Activated B cell treated with CpG ODN at 0.5 μM for 24 hours (primary cell): ENCODE measurements around the gene ASCC2. TPM values are rescaled to one million over a fixed set of nuclear protein-coding genes. Genes with fewer than 3 reads are reported as not detected.

ENCODE experiments used
- ATAC-seq: fragments of 200-7000 bp; cut with Tn5 transposase; one replicate; pipeline ENCODE4 v1.10.0; 2021; ENCODE audit warnings: low read depth, mild to moderate bottlenecking, moderate library complexity
- CTCF ChIA-PET: fragments of 350-600 bp; sonication (Branson Sonifier 250); formaldehyde crosslinking; loops from one replicate; lab custom pipeline; 2021; ENCODE audit warnings: antibody characterized with exemption; lab: Charles Lee
- POLR2A ChIA-PET: fragments of 350-600 bp; sonication (Branson Sonifier 250); formaldehyde crosslinking; loops from one replicate; lab custom pipeline; 2021; ENCODE audit warnings: antibody characterized with exemption; lab: Charles Lee
- DNase-seq: peaks from one replicate; pipeline ENCODE4 v3.0.0; 2022
- H3K27ac Mint-ChIP-seq: one replicate; pipeline ENCODE4 v1.8.0; 2020; ENCODE audit warnings: mixed read lengths
- H3K27me3 Mint-ChIP-seq: one replicate; pipeline ENCODE4 v1.8.0; 2021; ENCODE audit warnings: mixed read lengths
- H3K36me3 Mint-ChIP-seq: one replicate; pipeline ENCODE4 v1.8.0; 2021; ENCODE audit warnings: low read depth, mixed read lengths
- H3K4me1 Mint-ChIP-seq: one replicate; pipeline ENCODE4 v1.8.0; 2021; ENCODE audit warnings: mixed read lengths
- H3K4me3 Mint-ChIP-seq: one replicate; pipeline ENCODE4 v1.8.0; 2020; ENCODE audit warnings: mild to moderate bottlenecking, mixed read lengths
- H3K9me3 Mint-ChIP-seq: one replicate; pipeline ENCODE4 v1.8.0; 2020; ENCODE audit warnings: mixed read lengths
- CTCF ChIP-seq: fragments of 200-600 bp; IDR thresholded peaks from one replicate; pipeline ENCODE4 v1.8.0; 2022; ENCODE audit warnings: antibody characterized with exemption, mild to moderate bottlenecking
- intact Hi-C: fragments of 100-400 bp; cut with micrococcal nuclease; formaldehyde crosslinking; loops from one replicate; pipeline ENCODE4 v1.15.1; 2024
- total RNA-seq: library from RNA; stranded (reverse); gene quantifications from 2 replicates; pipeline ENCODE4 v1.2.3, GENCODE V29; 2022

ASCC2 gene
- total RNA-seq, 1 donor from 2014 or later: 89.7 TPM

GRCh38 chr22:29810216-29810615 lies 27.9 kb downstream of the ASCC2 start:
- Mint-ChIP-seq H3K9me3 (no peaks in the 10 kb centered on the region), H3K27ac (no peak overlapping the region), H3K4me1 (no peaks in the 10 kb centered on the region), H3K27me3 (no peaks in the 10 kb centered on the region), H3K36me3 (peaks cover 84% of the 10 kb centered on the region), H3K4me3 (no peak overlapping the region)
- TF ChIP-seq CTCF: no peak
- ChIA-PET POLR2A (interaction anchor here (0.6 to 0.7 kb wide), 2 partner anchors 16 to 28 kb away, joined by 3 to 6 read pairs; partner anchors contain the start of gene ASCC2), CTCF (no interaction called here)
- intact Hi-C loops: loop anchor here (5.0 kb wide), 1 partner anchor 197 kb away; no protein-coding TSS in a partner anchor
- DNase-seq (no peak), ATAC-seq (no peak)

- peaks cover 74% of the 10 kb centered on the region for H3K36me3 Mint-ChIP-seq
- DNase-seq: no peak
- ATAC-seq: no peak
- H3K9me3 Mint-ChIP-seq: no peaks in the 10 kb centered on the region
- H3K27ac Mint-ChIP-seq: no peak overlapping the region
- ChIA-PET POLR2A (no interaction called here), CTCF (no interaction called here)
- intact Hi-C loops: no loop called here
- TF ChIP-seq CTCF: no peak
- H3K4me1 Mint-ChIP-seq: no peaks in the 10 kb centered on the region
- H3K27me3 Mint-ChIP-seq: no peaks in the 10 kb centered on the region
- no peak overlapping the region for H3K4me3 Mint-ChIP-seq
Observed at GRCh38 chr22:29806196-29806595, 31.9 kb downstream of the ASCC2 start.

GRCh38 chr22:29804985-29805384 lies 33.1 kb downstream of the ASCC2 start:
- no peak for ATAC-seq
- Mint-ChIP-seq H3K27me3 (no peaks in the 10 kb centered on the region), H3K9me3 (no peaks in the 10 kb centered on the region), H3K4me1 (no peaks in the 10 kb centered on the region), H3K4me3 (no peak overlapping the region), H3K27ac (no peak overlapping the region), H3K36me3 (peaks cover 77% of the 10 kb centered on the region)
- intact Hi-C loops: no loop called here
- CTCF ChIA-PET: no interaction called here
- DNase-seq: no peak
- no peak for TF ChIP-seq CTCF
- POLR2A ChIA-PET: no interaction called here

- H3K27ac Mint-ChIP-seq: no peak overlapping the region
- POLR2A ChIA-PET: no interaction called here
Observed at GRCh38 chr22:29803190-29803589, 34.9 kb downstream of the ASCC2 start.

GRCh38 chr22:29801796-29802195 lies 36.3 kb downstream of the ASCC2 start:
- no peak for TF ChIP-seq CTCF
- no peaks in the 10 kb centered on the region for H3K27me3 Mint-ChIP-seq
- H3K4me3 Mint-ChIP-seq: no peak overlapping the region
- CTCF ChIA-PET: no interaction called here
- DNase-seq: no peak
- POLR2A ChIA-PET: no interaction called here
- intact Hi-C loops: no loop called here
- H3K9me3 Mint-ChIP-seq: no peaks in the 10 kb centered on the region
- no peak overlapping the region for H3K27ac Mint-ChIP-seq
- peaks cover 80% of the 10 kb centered on the region for H3K36me3 Mint-ChIP-seq
- no peak for ATAC-seq
- H3K4me1 Mint-ChIP-seq: peaks cover 12% of the 10 kb centered on the region

More at GRCh38 chr22:29803190-29803589, 34.9 kb downstream of the ASCC2 start:
- no peak for ATAC-seq
- Mint-ChIP-seq H3K4me3 (no peak overlapping the region), H3K36me3 (peaks cover 83% of the 10 kb centered on the region), H3K27me3 (no peaks in the 10 kb centered on the region), H3K4me1 (peaks cover 7% of the 10 kb centered on the region), H3K9me3 (no peaks in the 10 kb centered on the region)
- no peak for DNase-seq
- CTCF ChIA-PET: no interaction called here
- TF ChIP-seq CTCF: no peak
- intact Hi-C loops: no loop called here
